ENCODE measurements around the gene DENR. TPM values are rescaled to one million over a fixed set of nuclear protein-coding genes. Genes with fewer than 3 reads are reported as not detected.

Gene DENR
- total and polyA plus RNA-seq, 2 of the 13 experiments (the other 11 are each of a cell fraction or from before 2014, with no cell fraction given): 30.0 to 59.1 TPM

- TF ChIP-seq ZFYVE20 (CRISPR knock-in tag; IDR thresholded peaks at IDR 0.05; ENCODE audit: borderline replicate concordance, low read depth) (no peak), PRDM15 (CRISPR knock-in tag; IDR thresholded peaks at IDR 0.05) (no peak), PLRG1 (conservative IDR thresholded peaks at IDR 0.05) (no peak), ZBTB8A (CRISPR knock-in tag; IDR thresholded peaks at IDR 0.05; ENCODE audit: borderline replicate concordance, low read depth) (no peak), ZNF687 (CRISPR knock-in tag; IDR thresholded peaks at IDR 0.05) (no peak), PITX1 (CRISPR knock-in tag; IDR thresholded peaks at IDR 0.05) (0 out of 2 replicates have a peak, but pooled peaks have one; percentile 24), RARG (CRISPR knock-in tag; IDR thresholded peaks at IDR 0.05; ENCODE audit: low read depth) (no peak), NR1H2 (CRISPR knock-in tag; IDR thresholded peaks at IDR 0.05; ENCODE audit: borderline replicate concordance, low read depth) (no peak), GLI4 (CRISPR knock-in tag; IDR thresholded peaks at IDR 0.05; ENCODE audit: borderline replicate concordance) (no peak), FOXJ3 (CRISPR knock-in tag; IDR thresholded peaks at IDR 0.05; ENCODE audit: borderline replicate concordance) (0 out of 2 replicates have a peak, but pooled peaks have one; percentile 12), ZNF770 (CRISPR knock-in tag; IDR thresholded peaks at IDR 0.05) (peak; percentile 32; the same call in 1 of the 2 replicates), MED13 (CRISPR knock-in tag; IDR thresholded peaks at IDR 0.05) (no peak), NR3C1 (CRISPR knock-in tag; IDR thresholded peaks at IDR 0.05) (no peak), RFX5 (IDR thresholded peaks at IDR 0.05; ENCODE audit: low read depth, low read length) (no peak), ETV5 (CRISPR knock-in tag; IDR thresholded peaks at IDR 0.05; ENCODE audit: borderline replicate concordance) (peak; percentile 99), ZEB1 (IDR thresholded peaks at IDR 0.05; ENCODE audit: insufficient replicate concordance, low read depth) (no peak), ZNF468 (CRISPR knock-in tag; IDR thresholded peaks at IDR 0.05) (no peak), FOSL2 (CRISPR knock-in tag; IDR thresholded peaks at IDR 0.05) (peak; percentile 36; the same call in 1 of the 2 replicates), TIGD3 (CRISPR knock-in tag; IDR thresholded peaks at IDR 0.05; ENCODE audit: borderline replicate concordance) (no peak)
These were observed 31.5 kb upstream of the DENR start (continued) for GRCh38 chr12:122721057-122721545.
